H1 (cell line): ENCODE measurements around the gene SLC38A1.
"Not testable (repeated sequence)": the region's sequence is repeated elsewhere in the genome, so short reads cannot be mapped to it uniquely, and the experiment has no call there.

Source experiments
- CTCF ChIP-seq, 3 experiments: IDR thresholded peaks; 1 replicate in 2 of 3; 2 replicates in 1 of 3; pipeline versions ENCODE4 v1.5.1 to v1.6.1; 2011; ENCODE audit warnings: low read length in 3 of 3, mild to moderate bottlenecking in 3 of 3, inconsistent platforms in 2 of 3, low read depth in 1 of 3, moderate library complexity in 1 of 3; ENCODE audit not compliant: insufficient read depth in 1 of 3; ENCODE audit errors: control extremely low read depth in 1 of 3
- RFX5 ChIP-seq: IDR thresholded peaks from 2 replicates; pipeline ENCODE4 v1.6.1; 2011; ENCODE audit warnings: low read depth, low read length, improper control_type of control experiment, borderline replicate concordance
- ZNF274 ChIP-seq: IDR thresholded peaks from 2 replicates; pipeline ENCODE4 v1.7.0; 2012; ENCODE audit warnings: low read length, borderline replicate concordance; ENCODE audit errors: extremely low read depth

- TF ChIP-seq RFX5; ZNF274; CTCF (IDR thresholded peaks at IDR 0.05; ENCODE audit: control extremely low read depth in 1 of 3, insufficient read depth in 1 of 3, low read depth in 1 of 3, low read length in 3 of 3): not testable (repeated sequence)
Measured at GRCh38 chr12:46249960-46250359, 18.9 kb downstream of the SLC38A1 start.
